Mesenchymal stem cell (in vitro differentiated cells and primary cell): Measurements from ENCODE around the gene CCND2.

ENCODE experiments used
- DNase-seq: peaks from one replicate; pipeline ENCODE4 v3.0.0-alpha.2; 2013
- H2AFZ ChIP-seq: one replicate; pipeline ENCODE4 v1.6.1; 2013; ENCODE audit warnings: low read depth, mild to moderate bottlenecking, control low read depth, inconsistent platforms, low read length, moderate library complexity
- H2AK5ac ChIP-seq: 2 replicates; pipeline ENCODE4 v1.6.1; 2013; ENCODE audit warnings: low read length, moderate library complexity, mild to moderate bottlenecking, inconsistent platforms; ENCODE audit not compliant: severe bottlenecking
- H2BK120ac ChIP-seq: one replicate; pipeline ENCODE4 v1.6.1; 2013; ENCODE audit warnings: low read depth, mild to moderate bottlenecking, inconsistent platforms, low read length, moderate library complexity
- H2BK12ac ChIP-seq, 2 experiments: one replicate each; pipeline ENCODE4 v1.6.1; 2013; ENCODE audit warnings: inconsistent platforms in 2 of 2, low read length in 2 of 2, mild to moderate bottlenecking in 2 of 2, moderate library complexity in 2 of 2, control low read depth in 1 of 2
- H2BK15ac ChIP-seq: one replicate; pipeline ENCODE4 v1.6.1; 2013; ENCODE audit warnings: mild to moderate bottlenecking, low read depth, inconsistent platforms; ENCODE audit not compliant: poor library complexity, severe bottlenecking
- H2BK5ac ChIP-seq: 2 replicates; pipeline ENCODE4 v1.6.1; 2013; ENCODE audit warnings: low read depth, mild to moderate bottlenecking, low read length, control low read depth, inconsistent platforms; ENCODE audit not compliant: poor library complexity, severe bottlenecking
- H3K14ac ChIP-seq, 2 experiments: one replicate each; pipeline ENCODE4 v1.6.1; 2013; ENCODE audit warnings: inconsistent platforms in 2 of 2, low read length in 2 of 2, control low read depth in 1 of 2, mild to moderate bottlenecking in 1 of 2, moderate library complexity in 1 of 2
- H3K18ac ChIP-seq, 2 experiments: one replicate each; pipeline ENCODE4 v1.6.1; 2013; ENCODE audit warnings: inconsistent platforms in 2 of 2, low read length in 2 of 2, control low read depth in 1 of 2, low read depth in 1 of 2, mild to moderate bottlenecking in 1 of 2
- H3K23ac ChIP-seq, 2 experiments: one replicate each; pipeline ENCODE4 v1.6.1; 2013; ENCODE audit warnings: inconsistent platforms in 2 of 2, low read length in 2 of 2, mild to moderate bottlenecking in 2 of 2, moderate library complexity in 2 of 2, control low read depth in 1 of 2
- H3K27ac ChIP-seq: 2 replicates; pipeline ENCODE4 v1.5.1; 2013; ENCODE audit warnings: mild to moderate bottlenecking, moderate library complexity, low read length, control low read depth, inconsistent platforms; ENCODE audit not compliant: poor library complexity, severe bottlenecking
- H3K27me3 ChIP-seq, 2 experiments: 2 replicates each; pipeline versions ENCODE4 v1.6.1 to v1.7.0; 2013; ENCODE audit warnings: low read length in 2 of 2, mild to moderate bottlenecking in 2 of 2, moderate library complexity in 2 of 2, control low read depth in 1 of 2, inconsistent platforms in 1 of 2; ENCODE audit not compliant: control insufficient read depth in 1 of 2, insufficient read depth in 1 of 2
- H3K36me3 ChIP-seq, 2 experiments: 2 replicates each; pipeline versions ENCODE4 v1.6.1 to v1.7.0; 2013; ENCODE audit warnings: low read length in 2 of 2, control low read depth in 1 of 2, inconsistent platforms in 1 of 2, low read depth in 1 of 2, mild to moderate bottlenecking in 1 of 2; ENCODE audit not compliant: insufficient read depth in 2 of 2, control insufficient read depth in 1 of 2
- H3K4ac ChIP-seq, 2 experiments: one replicate each; pipeline ENCODE4 v1.6.1; 2013; ENCODE audit warnings: inconsistent platforms in 2 of 2, low read length in 2 of 2, mild to moderate bottlenecking in 2 of 2, moderate library complexity in 2 of 2, control low read depth in 1 of 2, low read depth in 1 of 2
- H3K4me1 ChIP-seq: 2 replicates; pipeline ENCODE4 v1.6.1; 2013; ENCODE audit warnings: low read depth, low read length, control low read depth; ENCODE audit not compliant: control insufficient read depth, insufficient read depth
- H3K4me2 ChIP-seq: 2 replicates; pipeline ENCODE4 v1.6.1; 2013; ENCODE audit warnings: low read length, mild to moderate bottlenecking, inconsistent platforms; ENCODE audit not compliant: poor library complexity, severe bottlenecking
- H3K4me3 ChIP-seq, 2 experiments: 2 replicates each; pipeline versions ENCODE4 v1.5.1 to v1.7.0; 2013; ENCODE audit warnings: low read length in 2 of 2, mild to moderate bottlenecking in 2 of 2, control low read depth in 1 of 2, low read depth in 1 of 2; ENCODE audit not compliant: insufficient read depth in 1 of 2
- H3K79me1 ChIP-seq: replicated peaks from 2 replicates; pipeline ENCODE4 v1.6.1; 2013; ENCODE audit warnings: mild to moderate bottlenecking, control low read depth, low read length, inconsistent platforms; ENCODE audit not compliant: poor library complexity, severe bottlenecking
- H3K9ac ChIP-seq: 2 replicates; pipeline ENCODE4 v1.7.0; 2013; ENCODE audit warnings: mild to moderate bottlenecking, low read length, moderate library complexity
- H3K9me3 ChIP-seq: 2 replicates; pipeline ENCODE4 v1.7.0; 2013; ENCODE audit warnings: mild to moderate bottlenecking, low read length; ENCODE audit not compliant: control insufficient read depth
- H4K8ac ChIP-seq: one replicate; pipeline ENCODE4 v1.6.1; 2013; ENCODE audit warnings: inconsistent platforms, mild to moderate bottlenecking, low read length, moderate library complexity
- H4K91ac ChIP-seq: one replicate; pipeline ENCODE4 v1.6.1; 2013; ENCODE audit warnings: mild to moderate bottlenecking, low read length, inconsistent platforms
- WGBS: methylation state at CpG from one replicate; pipeline ENCODE4 v1.1.7; 2013; ENCODE audit warnings: mixed read lengths; 5-methylcytosine and 5-hydroxymethylcytosine counted together

CCND2 gene

DNA sequence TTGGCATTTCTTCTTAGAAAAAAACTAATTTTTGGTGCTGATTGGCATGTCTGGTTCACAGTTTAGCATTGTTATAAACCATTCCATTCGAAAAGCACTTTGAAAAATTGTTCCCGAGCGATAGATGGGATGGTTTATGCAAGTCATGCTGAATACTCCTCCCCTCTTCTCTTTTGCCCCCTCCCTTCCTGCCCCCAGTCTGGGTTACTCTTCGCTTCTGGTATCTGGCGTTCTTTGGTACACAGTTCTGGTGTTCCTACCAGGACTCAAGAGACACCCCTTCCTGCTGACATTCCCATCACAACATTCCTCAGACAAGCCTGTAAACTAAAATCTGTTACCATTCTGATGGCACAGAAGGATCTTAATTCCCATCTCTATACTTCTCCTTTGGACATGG is 27.3 kb downstream of the CCND2 start:
- H3K36me3 ChIP-seq, result peaks cover 51 to 83% of the 10 kb centered on the region in 2 experiments
- no peaks in the 10 kb centered on the region for H3K4me1 ChIP-seq
- no peaks in the 10 kb centered on the region for H3K9me3 ChIP-seq
- H3K9ac ChIP-seq, result no peak overlapping the region
- H3K4me3 ChIP-seq, result no peak overlapping the region
- H4K91ac ChIP-seq, result no peak overlapping the region
- peaks cover 5 to 25% of the 10 kb centered on the region in 2 experiments for H3K27me3 ChIP-seq
- H3K23ac ChIP-seq, result no peak overlapping the region
- no peak overlapping the region for H2AFZ ChIP-seq
- no peak overlapping the region for H3K14ac ChIP-seq
- H2BK5ac ChIP-seq, result no peak overlapping the region
- H2BK12ac ChIP-seq, result no peak overlapping the region
- no peak overlapping the region for H3K4ac ChIP-seq
- no peak overlapping the region for H3K27ac ChIP-seq
- H4K8ac ChIP-seq, result no peak overlapping the region
- DNase-seq, result no peak
- H3K79me1 ChIP-seq, result peaks cover 6% of the 10 kb centered on the region
- H2BK120ac ChIP-seq, result no peak overlapping the region
- no peak overlapping the region for H3K18ac ChIP-seq
- no peak overlapping the region for H3K4me2 ChIP-seq
- WGBS, result 97% methylated on average over 5 of the region's 5 CpGs
- no peak overlapping the region for H2BK15ac ChIP-seq
- H2AK5ac ChIP-seq, result no peak overlapping the region

DNA sequence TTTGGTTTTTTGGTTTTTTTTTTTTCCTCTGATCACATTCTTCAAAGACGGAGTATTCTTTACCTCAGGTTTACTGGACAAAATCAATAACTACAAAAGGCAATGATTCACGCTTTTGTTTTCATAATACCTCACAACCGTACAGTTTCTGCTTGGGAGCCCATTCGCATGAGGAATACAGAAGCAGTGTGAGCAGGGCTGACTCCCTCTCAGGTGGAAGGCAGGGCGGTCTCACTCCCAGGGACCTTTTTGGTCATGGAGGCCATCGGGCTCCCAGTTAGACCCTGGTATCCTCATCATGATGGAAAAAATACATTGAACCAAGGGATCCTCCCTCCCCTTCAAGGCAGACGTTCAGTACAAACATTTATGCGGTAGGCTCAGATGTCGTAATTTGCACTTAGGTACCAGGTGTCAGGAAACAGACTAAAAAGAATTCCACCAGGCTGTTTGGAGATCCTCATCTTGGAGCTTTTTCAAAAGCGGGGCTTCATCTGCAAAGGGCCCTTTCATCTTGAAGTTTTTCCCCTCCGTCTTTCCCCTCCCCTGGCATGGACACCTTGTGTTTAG is 28.5 kb downstream of the CCND2 start:
- H3K36me3 ChIP-seq, result peaks cover 45 to 73% of the 10 kb centered on the region in 2 experiments
- H3K4me1 ChIP-seq, result no peaks in the 10 kb centered on the region
- no peak overlapping the region for H3K4me2 ChIP-seq
- H3K9me3 ChIP-seq, result no peaks in the 10 kb centered on the region
- no peak overlapping the region for H2BK15ac ChIP-seq
- 95% methylated on average over 11 of the region's 11 CpGs for WGBS
- no peak overlapping the region for H2AFZ ChIP-seq
- no peak for DNase-seq
- peaks cover 5 to 30% of the 10 kb centered on the region in 2 experiments for H3K27me3 ChIP-seq
- H3K9ac ChIP-seq, result no peak overlapping the region
- no peak overlapping the region for H2AK5ac ChIP-seq
- no peak overlapping the region for H2BK12ac ChIP-seq
- no peak overlapping the region for H2BK120ac ChIP-seq
- H3K4ac ChIP-seq, result no peak overlapping the region
- no peak overlapping the region for H3K23ac ChIP-seq
- H3K4me3 ChIP-seq, result no peak overlapping the region
- H4K8ac ChIP-seq, result no peak overlapping the region
- no peak overlapping the region for H4K91ac ChIP-seq
- H3K14ac ChIP-seq, result no peak overlapping the region
- no peak overlapping the region for H3K18ac ChIP-seq
- H2BK5ac ChIP-seq, result no peak overlapping the region
- no peak overlapping the region for H3K27ac ChIP-seq
- H3K79me1 ChIP-seq, result peaks cover 4% of the 10 kb centered on the region

DNA sequence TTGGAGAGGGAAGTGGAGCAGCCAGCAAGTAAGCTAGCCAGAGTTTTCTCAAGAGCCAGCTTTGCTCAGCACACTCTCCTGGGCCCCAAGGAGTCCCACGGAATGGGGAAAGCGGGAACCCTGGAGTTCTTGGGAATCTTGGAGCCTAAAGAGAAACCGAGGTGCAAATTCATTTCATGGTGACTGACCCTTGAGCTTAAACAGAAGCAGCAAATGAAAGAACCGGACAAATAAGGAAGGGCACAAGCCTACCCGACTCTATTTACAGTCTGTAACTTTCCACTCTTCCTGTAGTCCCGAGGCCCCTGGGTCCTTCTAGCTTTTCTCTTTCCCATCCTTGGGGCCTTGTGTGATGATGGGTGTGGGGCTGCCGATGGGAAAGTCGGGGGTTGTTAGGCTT is 29.3 kb downstream of the CCND2 start:
- no peak overlapping the region for H2BK12ac ChIP-seq
- no peak overlapping the region for H3K4me2 ChIP-seq
- peaks cover 4% of the 10 kb centered on the region for H3K79me1 ChIP-seq
- H2AFZ ChIP-seq, result no peak overlapping the region
- no peak overlapping the region for H4K91ac ChIP-seq
- no peak overlapping the region for H2BK120ac ChIP-seq
- H3K4me1 ChIP-seq, result peaks cover 3% of the 10 kb centered on the region
- H3K9ac ChIP-seq, result no peak overlapping the region
- no peak overlapping the region for H3K4me3 ChIP-seq
- no peak overlapping the region for H3K4ac ChIP-seq
- 92% methylated on average over 3 of the region's 8 CpGs for WGBS
- no peak overlapping the region for H2AK5ac ChIP-seq
- H3K18ac ChIP-seq, result no peak overlapping the region
- no peak overlapping the region for H3K23ac ChIP-seq
- H4K8ac ChIP-seq, result no peak overlapping the region
- no peak overlapping the region for H2BK15ac ChIP-seq
- H3K9me3 ChIP-seq, result no peaks in the 10 kb centered on the region
- no peak overlapping the region for H2BK5ac ChIP-seq
- no peak for DNase-seq
- peaks cover 5 to 30% of the 10 kb centered on the region in 2 experiments for H3K27me3 ChIP-seq
- H3K14ac ChIP-seq, result no peak overlapping the region
- H3K36me3 ChIP-seq, result peaks cover 41 to 69% of the 10 kb centered on the region in 2 experiments
- H3K27ac ChIP-seq, result no peak overlapping the region

DNA sequence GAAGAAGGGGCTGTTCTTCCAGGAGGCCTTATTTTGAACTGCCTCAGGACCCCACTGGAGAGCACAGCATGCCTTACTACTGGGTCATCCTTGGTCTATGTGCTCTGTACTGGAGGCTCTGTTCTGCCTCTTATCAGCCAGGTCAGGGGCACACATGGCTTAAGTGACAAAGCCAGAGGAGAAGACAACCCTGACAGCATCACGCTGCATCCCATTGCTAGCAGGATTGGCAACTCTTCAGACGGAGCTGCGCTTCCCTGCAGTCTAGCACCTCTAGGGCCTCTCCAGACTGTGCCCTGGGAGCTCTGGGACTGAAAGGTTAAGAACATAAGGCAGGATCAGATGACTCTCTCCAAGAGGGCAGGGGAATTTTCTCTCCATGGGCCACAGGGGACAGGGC is 30.2 kb downstream of the CCND2 start:
- Histone ChIP-seq H3K23ac (no peak overlapping the region), H2AK5ac (no peak overlapping the region), H2BK120ac (no peak overlapping the region), H3K4me2 (no peak overlapping the region), H2BK5ac (no peak overlapping the region), H3K36me3 (peaks cover 45 to 61% of the 10 kb centered on the region in 2 experiments), H3K27me3 (peaks cover 5 to 30% of the 10 kb centered on the region in 2 experiments), H2AFZ (no peak overlapping the region), H3K9me3 (no peaks in the 10 kb centered on the region), H3K27ac (no peak overlapping the region), H4K8ac (no peak overlapping the region), H3K4me3 (no peak overlapping the region), H3K4ac (no peak overlapping the region), H4K91ac (no peak overlapping the region), H3K4me1 (peaks cover 8% of the 10 kb centered on the region), H2BK12ac (no peak overlapping the region), H2BK15ac (no peak overlapping the region), H3K79me1 (peaks cover 4% of the 10 kb centered on the region), H3K18ac (no peak overlapping the region), H3K14ac (no peak overlapping the region), H3K9ac (no peak overlapping the region)
- no peak for DNase-seq
- 74% methylated on average over 3 of the region's 3 CpGs for WGBS
